ENCODE results near the gene CCDC7. TPM values are rescaled to one million over a fixed set of nuclear protein-coding genes. Genes with fewer than 3 reads are reported as not detected.
"Not testable (repeated sequence)": the region's sequence is repeated elsewhere in the genome, so short reads cannot be mapped to it uniquely, and the experiment has no call there.

Gene CCDC7
- total RNA-seq, 2 experiments from 2014 or later, result 12.7 to 15.2 TPM

GRCh38 chr10:32471232-32471631 is 25.3 kb downstream of the CCDC7 start:
- no peak overlapping the region for H3K4me3 Mint-ChIP-seq
- H3K9me3 Mint-ChIP-seq, result no peaks in the 10 kb centered on the region
- H3K27ac Mint-ChIP-seq, result no peak overlapping the region
- ChIA-PET CTCF (interaction anchor here (0.6 kb wide), 1 partner anchor 212 kb away, joined by 5 read pairs; no protein-coding TSS in a partner anchor), POLR2A (no interaction called here)
- DNase-seq, result no peak
- peaks cover 49% of the 10 kb centered on the region for H3K36me3 Mint-ChIP-seq (ENCODE audit: low read depth)
- no peaks in the 10 kb centered on the region for H3K4me1 Mint-ChIP-seq
- no peaks in the 10 kb centered on the region for H3K27me3 Mint-ChIP-seq

DNA sequence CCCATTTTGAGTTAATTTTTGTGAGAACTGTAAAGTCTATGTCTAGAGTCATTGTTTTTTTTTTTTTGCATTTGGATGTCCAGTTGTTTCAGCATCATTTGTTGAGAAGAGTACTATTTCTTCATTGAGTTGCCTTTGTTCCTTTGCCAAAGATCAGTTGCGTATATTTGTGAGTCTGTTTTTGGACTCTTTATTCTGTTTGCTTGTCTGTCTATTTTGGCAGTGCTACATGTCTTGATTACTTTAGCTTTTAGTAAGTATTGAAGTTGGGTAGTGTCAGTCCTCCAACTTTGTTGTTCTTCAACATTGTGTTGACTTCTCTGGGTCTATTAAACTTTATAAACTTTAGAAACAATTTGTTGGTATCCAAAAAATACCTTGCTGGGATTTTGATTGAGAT is 31.6 kb downstream of the CCDC7 start:
- POLR2A ChIA-PET, result no interaction called here
- Mint-ChIP-seq H3K27ac (no peak overlapping the region), H3K4me1 (no peaks in the 10 kb centered on the region), H3K9me3 (peaks cover 11% of the 10 kb centered on the region), H3K36me3 (ENCODE audit: low read depth) (peaks cover 58% of the 10 kb centered on the region), H3K27me3 (no peaks in the 10 kb centered on the region), H3K4me3 (no peak overlapping the region)
- CTCF ChIA-PET, result no interaction called here
- no peak for DNase-seq

GRCh38 chr10:32481606-32482005 is 35.7 kb downstream of the CCDC7 start:
- Mint-ChIP-seq H3K27me3 (no peaks in the 10 kb centered on the region), H3K4me3 (no peak overlapping the region), H3K4me1 (no peaks in the 10 kb centered on the region), H3K36me3 (ENCODE audit: low read depth) (peaks cover 72% of the 10 kb centered on the region), H3K9me3 (peaks cover 21% of the 10 kb centered on the region), H3K27ac (no peak overlapping the region)
- ChIA-PET CTCF (interaction anchor here (1.3 kb wide), 1 partner anchor 9 kb away, joined by 3 read pairs; no protein-coding TSS in a partner anchor), POLR2A (no interaction called here)
- no peak for DNase-seq

GRCh38 chr10:32483019-32483502 is 37.1 kb downstream of the CCDC7 start:
- DNase-seq, H3K4me3 Mint-ChIP-seq, CTCF ChIA-PET, H3K4me1 Mint-ChIP-seq, H3K27me3 Mint-ChIP-seq, POLR2A ChIA-PET, H3K27ac Mint-ChIP-seq: not testable (repeated sequence)
- Mint-ChIP-seq H3K36me3 (ENCODE audit: low read depth) (peaks cover 74% of the 10 kb centered on the region), H3K9me3 (peaks cover 26% of the 10 kb centered on the region)

- DNase-seq, H3K4me3 Mint-ChIP-seq, CTCF ChIA-PET, POLR2A ChIA-PET, H3K4me1 Mint-ChIP-seq, H3K27ac Mint-ChIP-seq, H3K27me3 Mint-ChIP-seq: not testable (repeated sequence)
- Mint-ChIP-seq H3K9me3 (peaks cover 20% of the 10 kb centered on the region), H3K36me3 (ENCODE audit: low read depth) (peaks cover 71% of the 10 kb centered on the region)
Observed at GRCh38 chr10:32488038-32488437, 42.1 kb downstream of the CCDC7 start.

DNA sequence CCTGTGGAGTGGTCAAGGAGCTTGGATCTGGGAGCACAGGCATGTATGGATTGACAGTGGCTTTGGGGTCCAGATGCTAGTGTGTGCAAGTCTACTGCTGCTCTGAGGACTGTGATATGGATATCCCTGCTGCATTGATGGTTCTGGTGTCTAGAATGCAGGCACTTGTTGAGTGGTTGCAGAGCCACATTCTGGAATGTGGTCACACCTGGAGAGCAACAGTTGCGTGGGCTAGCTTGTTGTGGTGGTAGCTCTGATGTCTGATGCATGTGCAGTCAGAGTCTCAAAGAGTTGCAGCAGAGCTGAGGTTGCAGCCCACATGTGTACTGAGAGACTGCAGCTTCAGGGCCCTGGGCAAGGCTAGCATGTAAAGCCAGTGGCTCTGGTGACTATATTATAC is 43.2 kb downstream of the CCDC7 start:
- POLR2A ChIA-PET, result no interaction called here
- Mint-ChIP-seq H3K4me1 (peaks cover 4% of the 10 kb centered on the region), H3K27me3 (no peaks in the 10 kb centered on the region), H3K9me3 (peaks cover 15% of the 10 kb centered on the region), H3K4me3 (no peak overlapping the region), H3K27ac (no peak overlapping the region), H3K36me3 (ENCODE audit: low read depth) (peaks cover 67% of the 10 kb centered on the region)
- no peak for DNase-seq
- CTCF ChIA-PET, result no interaction called here

DNA sequence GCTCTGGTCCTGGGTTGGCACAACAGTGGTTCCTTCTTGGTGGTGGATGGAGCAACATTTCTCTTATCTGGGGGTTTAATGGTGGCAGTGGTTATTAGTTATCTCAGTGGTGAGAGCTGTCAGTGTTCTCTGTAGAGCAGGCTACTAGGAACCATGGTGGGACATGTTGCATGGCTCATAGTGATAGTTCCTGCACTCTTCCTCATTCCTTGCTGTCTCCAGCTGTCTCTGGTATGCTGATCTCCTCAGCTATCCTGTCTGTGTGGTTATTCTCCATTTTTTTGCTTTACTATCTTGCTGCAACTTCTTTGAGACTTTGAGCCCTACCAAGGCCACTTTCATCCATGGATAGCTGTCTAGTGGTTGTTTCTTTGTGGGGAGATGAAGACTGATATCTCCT is 44.0 kb downstream of the CCDC7 start:
- H3K36me3 Mint-ChIP-seq (ENCODE audit: low read depth), result peaks cover 65% of the 10 kb centered on the region
- H3K27ac Mint-ChIP-seq, result no peak overlapping the region
- CTCF ChIA-PET, result no interaction called here

GRCh38 chr10:32494562-32494961 is 48.6 kb downstream of the CCDC7 start:
- Mint-ChIP-seq H3K9me3 (peaks cover 11% of the 10 kb centered on the region), H3K36me3 (ENCODE audit: low read depth) (peaks cover 50% of the 10 kb centered on the region)
- H3K4me1 Mint-ChIP-seq, DNase-seq, H3K27me3 Mint-ChIP-seq, CTCF ChIA-PET, H3K4me3 Mint-ChIP-seq, H3K27ac Mint-ChIP-seq, POLR2A ChIA-PET: not testable (repeated sequence)

More for the DNA sequence above, 44.0 kb downstream of the CCDC7 start:
- peaks cover 15% of the 10 kb centered on the region for H3K9me3 Mint-ChIP-seq
- POLR2A ChIA-PET, result no interaction called here
- no peak for DNase-seq
- H3K4me3 Mint-ChIP-seq, result no peak overlapping the region
- H3K27me3 Mint-ChIP-seq, result no peaks in the 10 kb centered on the region
- H3K4me1 Mint-ChIP-seq, result peaks cover 4% of the 10 kb centered on the region

DNA sequence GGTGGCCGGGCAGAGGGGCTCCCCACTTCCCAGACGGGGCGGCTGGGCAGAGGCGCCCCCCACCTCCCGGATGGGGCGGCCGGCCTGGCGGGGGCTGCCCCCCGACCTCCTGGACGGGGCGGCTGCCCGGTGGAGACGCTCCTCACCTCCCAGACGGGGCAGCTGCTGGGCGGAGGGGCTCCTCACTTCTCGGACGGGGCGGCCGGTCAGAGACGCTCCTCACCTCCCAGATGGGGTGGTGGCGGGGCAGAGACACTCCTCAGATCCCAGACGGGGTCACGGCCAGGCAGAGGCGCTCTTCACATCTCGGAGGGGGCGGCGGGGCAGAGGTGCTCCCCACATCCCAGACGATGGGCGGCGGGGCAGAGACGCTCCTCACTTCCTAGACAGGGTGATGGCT is 54.2 kb downstream of the CCDC7 start:
- H3K4me3 Mint-ChIP-seq, DNase-seq, H3K4me1 Mint-ChIP-seq, CTCF ChIA-PET, H3K27ac Mint-ChIP-seq, POLR2A ChIA-PET, H3K27me3 Mint-ChIP-seq: not testable (repeated sequence)
- Mint-ChIP-seq H3K36me3 (ENCODE audit: low read depth) (peaks cover 60% of the 10 kb centered on the region), H3K9me3 (peaks cover 19% of the 10 kb centered on the region)

- Mint-ChIP-seq H3K36me3 (ENCODE audit: low read depth) (peaks cover 62% of the 10 kb centered on the region), H3K9me3 (peaks cover 17% of the 10 kb centered on the region), H3K27me3 (no peaks in the 10 kb centered on the region), H3K27ac (no peak overlapping the region), H3K4me3 (no peak overlapping the region), H3K4me1 (peaks cover 5% of the 10 kb centered on the region)
- CTCF ChIA-PET, result no interaction called here
- POLR2A ChIA-PET, result no interaction called here
- no peak for DNase-seq
Observed at GRCh38 chr10:32501906-32502305, 56.0 kb downstream of the CCDC7 start.

DNA sequence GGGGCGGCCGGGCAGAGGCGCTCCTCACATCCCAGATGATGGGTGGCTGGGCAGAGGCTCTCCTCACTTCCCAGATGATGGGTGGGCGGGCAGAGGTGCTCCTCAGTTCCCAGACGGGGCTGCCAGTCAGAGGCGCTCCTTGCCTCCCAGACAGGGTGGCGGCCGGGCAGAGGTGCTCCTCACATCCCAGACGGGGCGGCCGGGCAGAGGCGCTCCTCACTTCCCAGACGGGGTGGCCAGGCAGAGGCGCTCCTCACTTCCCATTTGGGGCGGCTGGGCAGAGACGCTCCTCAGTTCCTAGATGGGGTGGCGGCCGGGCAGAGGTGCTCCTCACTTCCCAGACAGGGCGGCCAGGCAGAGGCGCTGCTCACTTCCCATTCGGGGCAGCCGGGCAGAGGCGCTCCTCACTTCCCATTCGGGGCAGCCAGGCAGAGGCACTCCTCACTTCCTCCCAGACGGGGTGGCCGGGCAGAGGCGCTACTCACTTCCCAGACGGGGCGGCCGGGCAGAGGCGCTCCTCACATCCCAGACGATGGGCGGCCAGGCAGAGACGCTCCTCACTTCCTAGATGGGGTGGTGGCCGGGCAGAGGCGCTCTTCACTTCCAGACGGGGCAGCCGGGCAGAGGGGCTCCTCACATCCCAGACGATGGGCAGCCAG is 60.0 kb downstream of the CCDC7 start:
- H3K27me3 Mint-ChIP-seq, DNase-seq, H3K4me1 Mint-ChIP-seq, POLR2A ChIA-PET, H3K4me3 Mint-ChIP-seq, CTCF ChIA-PET, H3K27ac Mint-ChIP-seq: not testable (repeated sequence)
- peaks cover 12% of the 10 kb centered on the region for H3K9me3 Mint-ChIP-seq
- peaks cover 56% of the 10 kb centered on the region for H3K36me3 Mint-ChIP-seq (ENCODE audit: low read depth)

- POLR2A ChIA-PET, result no interaction called here
- Mint-ChIP-seq H3K4me3 (no peak overlapping the region), H3K36me3 (ENCODE audit: low read depth) (peaks cover 17% of the 10 kb centered on the region), H3K9me3 (no peaks in the 10 kb centered on the region), H3K27me3 (no peaks in the 10 kb centered on the region), H3K27ac (no peak overlapping the region), H3K4me1 (no peaks in the 10 kb centered on the region)
- no peak for DNase-seq
- CTCF ChIA-PET, result no interaction called here
Observed at GRCh38 chr10:32511599-32511998, 65.7 kb downstream of the CCDC7 start.

GRCh38 chr10:32516567-32517495 is 70.9 kb downstream of the CCDC7 start:
- Mint-ChIP-seq H3K4me3 (no peak overlapping the region), H3K36me3 (ENCODE audit: low read depth) (peaks cover 4% of the 10 kb centered on the region), H3K4me1 (peaks cover 4% of the 10 kb centered on the region), H3K27ac (no peak overlapping the region), H3K9me3 (peaks cover 5% of the 10 kb centered on the region), H3K27me3 (no peaks in the 10 kb centered on the region)
- POLR2A ChIA-PET, result no interaction called here
- no peak for DNase-seq
- CTCF ChIA-PET, result no interaction called here

All from activated CD4-positive, alpha-beta memory T cell treated with anti-CD3 and anti-CD28 coated beads, Interleukin-2, amount 10 ng/mL, durations not matched to agents 7 days and 5 days (primary cell).